HL-60 (cell line): Measurements from ENCODE around the gene LSM12.

Experiments
- GABPA ChIP-seq: IDR thresholded peaks from 2 replicates; pipeline ENCODE4 v1.6.1; 2012; ENCODE audit warnings: low read depth
- POLR2AphosphoS5 ChIP-seq: IDR thresholded peaks from 2 replicates; pipeline ENCODE4 v1.6.1; 2012; ENCODE audit warnings: low read depth
- SPI1 ChIP-seq: IDR thresholded peaks from 2 replicates; pipeline ENCODE4 v1.6.1; 2012; ENCODE audit warnings: low read depth, mild to moderate bottlenecking, borderline replicate concordance
- TF ChIP-seq, protein P1 (sequence below): IDR thresholded peaks from one replicate; pipeline ENCODE4 v1.5.1; 2011; ENCODE audit warnings: low read length, control low read depth, inconsistent platforms; ENCODE audit not compliant: insufficient read depth
- TF ChIP-seq, protein P2 (sequence below): IDR thresholded peaks from 2 replicates; pipeline ENCODE4 v1.6.1; 2012; ENCODE audit warnings: low read depth; ENCODE audit not compliant: insufficient replicate concordance

DNA sequence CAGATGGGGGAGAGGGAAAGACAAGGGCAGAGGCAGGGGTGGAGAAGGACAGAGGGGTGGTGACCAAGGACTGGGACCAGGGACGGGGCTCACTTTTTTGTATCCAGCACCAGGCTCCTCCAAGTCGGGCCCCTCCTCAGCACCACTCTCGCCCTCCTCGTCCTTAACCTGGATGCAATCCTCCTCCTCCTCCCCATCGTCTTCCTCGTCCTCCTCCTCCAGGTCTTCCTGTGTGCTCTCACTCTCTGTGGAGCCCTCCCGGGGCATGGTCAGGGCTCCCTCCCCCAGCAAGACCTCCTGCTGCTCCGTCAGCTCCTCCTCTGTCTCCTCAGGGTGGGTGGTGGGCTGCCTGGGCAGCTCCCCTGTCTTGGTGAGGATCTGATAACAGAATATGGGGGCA lies 20.8 kb upstream of the LSM12 start:
- TF ChIP-seq, protein P1, sequence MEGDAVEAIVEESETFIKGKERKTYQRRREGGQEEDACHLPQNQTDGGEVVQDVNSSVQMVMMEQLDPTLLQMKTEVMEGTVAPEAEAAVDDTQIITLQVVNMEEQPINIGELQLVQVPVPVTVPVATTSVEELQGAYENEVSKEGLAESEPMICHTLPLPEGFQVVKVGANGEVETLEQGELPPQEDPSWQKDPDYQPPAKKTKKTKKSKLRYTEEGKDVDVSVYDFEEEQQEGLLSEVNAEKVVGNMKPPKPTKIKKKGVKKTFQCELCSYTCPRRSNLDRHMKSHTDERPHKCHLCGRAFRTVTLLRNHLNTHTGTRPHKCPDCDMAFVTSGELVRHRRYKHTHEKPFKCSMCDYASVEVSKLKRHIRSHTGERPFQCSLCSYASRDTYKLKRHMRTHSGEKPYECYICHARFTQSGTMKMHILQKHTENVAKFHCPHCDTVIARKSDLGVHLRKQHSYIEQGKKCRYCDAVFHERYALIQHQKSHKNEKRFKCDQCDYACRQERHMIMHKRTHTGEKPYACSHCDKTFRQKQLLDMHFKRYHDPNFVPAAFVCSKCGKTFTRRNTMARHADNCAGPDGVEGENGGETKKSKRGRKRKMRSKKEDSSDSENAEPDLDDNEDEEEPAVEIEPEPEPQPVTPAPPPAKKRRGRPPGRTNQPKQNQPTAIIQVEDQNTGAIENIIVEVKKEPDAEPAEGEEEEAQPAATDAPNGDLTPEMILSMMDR, result no peak
- TF ChIP-seq, protein P2, sequence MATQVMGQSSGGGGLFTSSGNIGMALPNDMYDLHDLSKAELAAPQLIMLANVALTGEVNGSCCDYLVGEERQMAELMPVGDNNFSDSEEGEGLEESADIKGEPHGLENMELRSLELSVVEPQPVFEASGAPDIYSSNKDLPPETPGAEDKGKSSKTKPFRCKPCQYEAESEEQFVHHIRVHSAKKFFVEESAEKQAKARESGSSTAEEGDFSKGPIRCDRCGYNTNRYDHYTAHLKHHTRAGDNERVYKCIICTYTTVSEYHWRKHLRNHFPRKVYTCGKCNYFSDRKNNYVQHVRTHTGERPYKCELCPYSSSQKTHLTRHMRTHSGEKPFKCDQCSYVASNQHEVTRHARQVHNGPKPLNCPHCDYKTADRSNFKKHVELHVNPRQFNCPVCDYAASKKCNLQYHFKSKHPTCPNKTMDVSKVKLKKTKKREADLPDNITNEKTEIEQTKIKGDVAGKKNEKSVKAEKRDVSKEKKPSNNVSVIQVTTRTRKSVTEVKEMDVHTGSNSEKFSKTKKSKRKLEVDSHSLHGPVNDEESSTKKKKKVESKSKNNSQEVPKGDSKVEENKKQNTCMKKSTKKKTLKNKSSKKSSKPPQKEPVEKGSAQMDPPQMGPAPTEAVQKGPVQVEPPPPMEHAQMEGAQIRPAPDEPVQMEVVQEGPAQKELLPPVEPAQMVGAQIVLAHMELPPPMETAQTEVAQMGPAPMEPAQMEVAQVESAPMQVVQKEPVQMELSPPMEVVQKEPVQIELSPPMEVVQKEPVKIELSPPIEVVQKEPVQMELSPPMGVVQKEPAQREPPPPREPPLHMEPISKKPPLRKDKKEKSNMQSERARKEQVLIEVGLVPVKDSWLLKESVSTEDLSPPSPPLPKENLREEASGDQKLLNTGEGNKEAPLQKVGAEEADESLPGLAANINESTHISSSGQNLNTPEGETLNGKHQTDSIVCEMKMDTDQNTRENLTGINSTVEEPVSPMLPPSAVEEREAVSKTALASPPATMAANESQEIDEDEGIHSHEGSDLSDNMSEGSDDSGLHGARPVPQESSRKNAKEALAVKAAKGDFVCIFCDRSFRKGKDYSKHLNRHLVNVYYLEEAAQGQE, result no peak
- no peak for TF ChIP-seq POLR2AphosphoS5
- TF ChIP-seq GABPA, result no peak
- no peak for TF ChIP-seq SPI1
